Muscle layer of duodenum (tissue), 2 donors: ENCODE results near the gene TNFRSF1A.

ENCODE experiments used
- H3K27ac ChIP-seq: one replicate; pipeline ENCODE4 v1.7.0; 2013; ENCODE audit warnings: mild to moderate bottlenecking, low read length
- H3K27me3 ChIP-seq: one replicate; pipeline ENCODE4 v1.7.0; 2013; ENCODE audit warnings: low read depth, mild to moderate bottlenecking, control low read depth, low read length
- H3K36me3 ChIP-seq, 2 donors: one replicate each; pipeline ENCODE4 v1.7.0; 2013; ENCODE audit warnings: low read length in 2 of 2, control low read depth in 1 of 2, mild to moderate bottlenecking in 1 of 2; ENCODE audit not compliant: insufficient read depth in 2 of 2, control insufficient read depth in 1 of 2
- H3K4me1 ChIP-seq, 2 donors: one replicate each; pipeline ENCODE4 v1.7.0; 2013; ENCODE audit warnings: low read length in 2 of 2, mild to moderate bottlenecking in 2 of 2, control low read depth in 1 of 2, moderate library complexity in 1 of 2; ENCODE audit not compliant: insufficient read depth in 2 of 2, control insufficient read depth in 1 of 2
- H3K4me3 ChIP-seq, 2 donors: one replicate each; pipeline ENCODE4 v1.7.0; 2013; ENCODE audit warnings: low read length in 2 of 2, low read depth in 1 of 2, mild to moderate bottlenecking in 1 of 2
- H3K9me3 ChIP-seq, 2 donors: one replicate each; pipeline ENCODE4 v1.7.0; 2013; ENCODE audit warnings: low read length in 2 of 2, control low read depth in 1 of 2, mild to moderate bottlenecking in 1 of 2; ENCODE audit not compliant: control insufficient read depth in 1 of 2
- donor health status: healthy.

The TNFRSF1A gene

DNA sequence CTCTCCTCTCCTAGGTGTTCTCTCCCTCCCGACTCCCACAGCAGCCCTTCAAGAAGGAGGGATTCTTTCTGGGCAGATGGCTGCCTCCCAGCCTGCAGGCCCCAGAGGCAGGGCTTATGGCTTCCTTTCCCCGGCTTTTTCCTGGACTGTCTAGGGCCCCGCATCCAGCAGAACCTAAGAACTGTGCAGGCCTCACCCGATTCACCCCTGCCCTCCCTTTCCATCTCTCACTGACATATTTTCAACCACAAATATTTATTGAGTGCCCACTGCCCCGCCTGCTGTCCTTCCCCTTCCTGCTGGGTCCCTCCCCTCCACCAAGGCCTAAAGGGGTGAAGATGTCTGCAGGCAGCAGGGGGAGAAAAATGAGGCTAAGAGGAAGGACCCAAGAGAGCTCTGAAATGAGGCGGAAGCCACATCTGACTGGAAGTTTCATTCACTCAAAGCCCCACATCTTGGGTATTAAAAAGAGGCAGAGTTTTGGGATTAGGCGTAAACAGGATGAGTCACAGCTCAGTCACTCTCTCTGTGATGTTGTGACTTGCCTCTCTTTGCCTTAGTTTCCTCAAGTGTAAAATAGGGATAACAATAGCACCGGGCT is 30.6 kb upstream of the TNFRSF1A start:
- H3K4me3 ChIP-seq: peak overlapping the region in 1 of 2 donors; percentile 0
- H3K9me3 ChIP-seq: no peaks in the 10 kb centered on the region
- H3K27ac ChIP-seq: peak overlapping the region; percentile 58
- H3K36me3 ChIP-seq: no peaks in the 10 kb centered on the region
- peaks cover 12 to 25% of the 10 kb centered on the region in 2 donors for H3K4me1 ChIP-seq
- H3K27me3 ChIP-seq: no peaks in the 10 kb centered on the region

DNA sequence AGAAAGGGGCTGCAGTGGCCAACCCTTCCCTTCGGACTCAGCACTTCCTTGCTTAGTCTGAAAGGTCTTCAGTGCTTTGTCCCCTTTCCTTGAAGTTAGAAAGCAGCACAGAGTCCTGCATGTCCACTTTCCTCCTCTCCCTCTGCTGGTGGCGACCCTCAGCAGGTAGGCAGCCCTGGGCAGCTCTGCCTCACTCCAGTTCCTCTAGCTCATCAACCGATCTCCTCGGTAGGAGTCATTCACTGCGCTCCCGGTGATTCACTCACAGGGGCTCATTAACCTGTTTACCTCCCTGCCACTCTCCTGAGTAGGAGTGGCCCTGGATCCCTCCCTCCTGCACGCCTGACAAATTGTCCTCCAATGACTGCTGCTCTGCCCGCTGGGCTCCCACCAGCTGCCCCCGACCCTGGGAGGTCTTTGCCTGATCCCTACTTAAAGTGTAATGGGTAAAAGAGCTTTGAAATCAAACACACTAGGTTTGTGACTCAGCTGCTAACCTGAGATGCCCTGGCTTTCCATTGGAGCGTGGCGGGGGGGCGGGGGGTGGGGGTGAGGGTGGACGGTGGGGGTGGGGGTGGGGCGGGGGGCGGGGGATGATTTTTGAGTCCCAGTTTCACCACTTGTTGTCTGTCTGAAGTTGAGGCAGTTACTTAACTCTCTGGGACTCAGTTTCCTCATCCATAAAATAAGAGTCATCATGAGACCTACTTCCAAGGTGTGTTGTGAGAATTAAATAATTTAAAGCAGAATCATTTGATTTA is 29.3 kb upstream of the TNFRSF1A start:
- Histone ChIP-seq H3K4me1 (peaks cover 4 to 11% of the 10 kb centered on the region in 2 donors), H3K27me3 (no peaks in the 10 kb centered on the region), H3K9me3 (no peaks in the 10 kb centered on the region), H3K27ac (peak overlapping the region; percentile 49), H3K4me3 (no peak overlapping the region), H3K36me3 (no peaks in the 10 kb centered on the region)

DNA sequence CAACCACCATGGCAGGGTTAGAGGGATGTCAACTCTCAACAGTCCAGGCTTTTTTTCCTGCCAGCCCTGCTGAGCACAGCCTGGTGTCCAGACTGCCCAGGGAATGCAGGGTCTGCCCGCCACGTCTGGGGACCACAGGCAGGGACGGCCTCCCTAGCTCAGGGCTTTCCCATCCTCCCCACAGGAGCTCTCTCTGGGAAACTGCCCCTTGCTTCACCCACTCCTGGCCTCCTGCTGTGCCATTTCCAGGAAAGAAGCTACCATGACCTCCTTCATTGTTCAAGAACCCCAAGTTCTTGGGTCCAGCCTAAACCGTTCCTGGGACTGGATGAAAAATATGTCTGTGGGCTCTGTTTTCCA is 28.7 kb upstream of the TNFRSF1A start:
- Histone ChIP-seq H3K27ac (peak overlapping the region; percentile 49), H3K36me3 (no peaks in the 10 kb centered on the region), H3K4me3 (no peak overlapping the region), H3K9me3 (no peaks in the 10 kb centered on the region), H3K27me3 (no peaks in the 10 kb centered on the region), H3K4me1 (peaks cover 4 to 5% of the 10 kb centered on the region in 2 donors)

DNA sequence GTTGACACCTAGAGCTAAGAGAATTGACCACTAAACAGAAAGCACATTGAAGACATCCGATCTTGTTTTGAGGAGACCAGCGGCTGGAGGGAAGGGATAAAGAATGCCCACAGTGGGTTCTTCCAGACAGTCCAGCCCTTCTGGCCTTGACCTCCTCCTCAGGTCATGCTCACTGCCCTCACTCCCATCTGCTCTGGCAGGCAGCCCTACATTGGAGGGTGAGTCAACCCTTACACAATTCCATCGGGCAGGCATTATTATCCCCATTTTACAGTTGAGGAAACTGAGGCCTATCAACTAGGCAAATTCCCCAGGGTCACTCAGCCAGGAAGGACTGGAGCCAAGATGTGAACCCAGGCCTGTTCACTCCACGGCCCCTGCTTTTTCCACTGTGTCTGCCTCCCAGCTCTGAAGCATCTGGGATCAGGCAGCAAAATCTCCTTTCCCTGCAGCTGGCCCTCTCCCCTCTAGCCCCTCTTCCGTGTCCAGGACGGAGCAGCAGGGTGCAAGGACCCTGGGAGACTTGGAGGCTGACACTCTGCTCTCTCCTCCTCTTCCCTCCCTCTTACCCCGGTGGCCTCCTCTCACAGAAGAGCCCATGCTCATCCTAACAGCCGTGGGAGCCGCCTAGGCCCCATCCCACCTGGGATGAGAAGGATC is 28.2 kb upstream of the TNFRSF1A start:
- H3K4me3 ChIP-seq: no peak overlapping the region
- H3K27ac ChIP-seq: no peak overlapping the region

DNA sequence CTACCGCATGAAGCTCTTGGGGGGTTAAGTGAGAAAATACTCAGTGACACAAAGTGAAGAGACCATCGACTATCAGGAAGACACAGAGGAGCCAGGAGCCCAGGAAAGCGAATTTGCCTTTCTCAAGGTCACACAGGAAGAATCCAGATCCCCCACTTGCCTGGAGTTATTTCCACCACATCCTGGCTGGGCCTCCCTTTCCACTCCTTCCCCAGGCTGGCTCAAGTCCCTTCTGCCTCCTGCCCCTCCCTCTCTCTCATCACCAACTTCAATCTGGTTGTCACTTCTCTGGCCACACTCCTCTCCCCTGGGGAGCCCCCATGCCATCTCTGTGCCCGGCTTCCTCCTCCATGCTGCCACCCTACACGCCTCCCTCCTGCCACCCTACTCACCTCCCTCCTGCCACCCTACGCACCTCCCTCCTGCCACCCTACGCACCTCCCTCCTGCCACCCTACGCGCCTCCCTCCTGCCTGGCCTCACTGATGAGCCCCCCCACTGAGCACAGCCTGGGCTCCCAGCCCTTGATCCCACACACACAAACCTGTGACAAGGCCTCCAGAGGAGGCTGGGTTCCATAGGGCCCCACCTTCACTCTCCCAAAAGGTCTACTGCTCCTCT is 27.1 kb upstream of the TNFRSF1A start:
- Histone ChIP-seq H3K4me1 (peaks cover 4% of the 10 kb centered on the region in 2 donors), H3K27me3 (no peaks in the 10 kb centered on the region), H3K27ac (peak overlapping the region; percentile 9), H3K9me3 (no peaks in the 10 kb centered on the region), H3K36me3 (no peaks in the 10 kb centered on the region), H3K4me3 (no peak overlapping the region)

More for the DNA sequence above, 28.2 kb upstream of the TNFRSF1A start:
- no peaks in the 10 kb centered on the region for H3K9me3 ChIP-seq
- no peaks in the 10 kb centered on the region for H3K27me3 ChIP-seq
- H3K4me1 ChIP-seq: peaks cover 4% of the 10 kb centered on the region in 2 donors
- H3K36me3 ChIP-seq: no peaks in the 10 kb centered on the region

DNA sequence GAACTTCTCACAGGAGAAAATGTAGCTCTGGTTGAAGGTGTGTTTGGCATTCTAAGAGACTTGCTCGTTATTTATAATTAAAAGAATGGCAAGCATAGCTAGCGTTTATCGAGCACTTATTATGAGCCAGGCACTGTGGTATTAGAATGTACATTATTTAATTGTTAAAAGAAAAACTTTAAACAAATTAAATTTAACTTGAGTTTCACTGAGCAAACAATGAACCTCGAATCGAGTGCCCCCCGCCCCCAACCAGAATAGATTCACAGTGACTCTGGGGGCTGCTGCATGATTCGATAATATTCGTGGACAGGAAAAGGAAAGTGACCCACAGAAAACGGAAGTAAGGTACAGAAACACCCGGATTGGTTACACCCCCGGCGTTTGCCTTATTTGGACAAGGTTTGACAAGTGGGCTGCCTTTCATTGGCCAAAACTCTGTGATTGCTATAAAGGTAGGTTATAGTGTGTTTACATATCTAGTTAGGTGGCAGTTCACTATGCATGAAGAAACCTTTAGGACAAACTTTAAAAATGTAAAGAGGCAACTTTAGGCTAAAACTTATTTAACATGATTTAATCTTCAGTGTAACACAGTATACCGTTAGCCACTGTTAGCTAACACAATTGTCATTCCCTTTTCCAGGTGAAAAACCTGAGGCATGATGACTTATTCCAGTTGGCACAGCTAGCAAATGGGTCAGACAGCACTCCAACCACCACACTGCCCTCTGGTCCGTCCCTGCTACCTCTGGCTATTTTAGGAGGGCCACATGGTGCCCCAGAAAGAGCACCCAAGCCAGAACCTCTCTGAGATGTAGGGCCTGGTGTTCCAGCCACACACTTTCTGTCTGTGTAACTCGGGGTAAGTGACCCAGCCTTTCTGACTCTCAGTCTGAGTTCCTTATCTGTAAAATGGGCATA is 26.4 kb upstream of the TNFRSF1A start:
- H3K4me3 ChIP-seq: no peak overlapping the region
- no peaks in the 10 kb centered on the region for H3K9me3 ChIP-seq
- peak overlapping the region; percentile 9 for H3K27ac ChIP-seq
- no peaks in the 10 kb centered on the region for H3K36me3 ChIP-seq
- no peaks in the 10 kb centered on the region for H3K27me3 ChIP-seq
- peaks cover 4% of the 10 kb centered on the region in 2 donors for H3K4me1 ChIP-seq

DNA sequence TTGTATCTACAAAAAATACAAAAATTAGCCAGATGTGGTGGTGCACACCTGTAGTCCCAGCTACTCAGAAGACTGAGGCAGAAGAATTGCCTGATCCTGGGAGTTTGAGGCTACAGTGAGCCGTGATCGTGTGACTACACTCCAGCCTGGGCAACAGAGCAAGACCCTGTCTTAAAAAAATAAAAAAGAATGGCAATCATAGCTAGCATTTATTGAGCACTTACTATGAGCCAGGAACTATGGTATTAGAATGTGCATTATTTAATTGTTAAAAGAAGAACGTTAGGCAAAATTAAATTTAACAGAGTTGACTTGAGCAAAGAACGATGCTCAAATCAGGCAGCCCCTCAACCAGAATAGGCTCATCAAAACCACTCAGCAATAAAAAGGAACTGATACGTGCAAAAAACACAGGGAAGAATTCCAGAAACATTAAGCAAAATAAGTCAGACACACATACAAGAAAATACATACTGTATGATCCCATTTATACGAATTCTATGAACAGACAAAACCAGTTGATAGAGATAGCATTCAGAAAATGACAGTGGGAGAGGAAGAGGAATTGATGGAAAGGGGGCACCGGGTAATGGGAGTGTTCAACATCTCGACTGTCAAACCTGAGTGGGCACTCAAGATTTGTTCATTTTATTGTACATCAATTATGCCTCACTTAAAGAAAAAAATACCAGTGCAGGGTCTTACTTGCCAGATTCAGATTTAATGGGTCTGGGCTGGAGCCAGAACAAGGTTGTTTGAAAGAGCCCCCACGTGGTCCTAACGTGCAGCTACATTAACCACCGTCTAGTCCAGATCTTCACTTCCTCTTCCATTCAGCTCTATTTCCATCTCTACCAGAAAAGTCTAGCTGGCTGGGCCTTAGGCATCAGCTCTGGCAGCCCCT is 25.4 kb upstream of the TNFRSF1A start:
- Histone ChIP-seq H3K9me3 (no peaks in the 10 kb centered on the region), H3K4me1 (peaks cover 0 to 5% of the 10 kb centered on the region in 2 donors), H3K27me3 (no peaks in the 10 kb centered on the region), H3K36me3 (no peaks in the 10 kb centered on the region), H3K27ac (no peak overlapping the region), H3K4me3 (no peak overlapping the region)

DNA sequence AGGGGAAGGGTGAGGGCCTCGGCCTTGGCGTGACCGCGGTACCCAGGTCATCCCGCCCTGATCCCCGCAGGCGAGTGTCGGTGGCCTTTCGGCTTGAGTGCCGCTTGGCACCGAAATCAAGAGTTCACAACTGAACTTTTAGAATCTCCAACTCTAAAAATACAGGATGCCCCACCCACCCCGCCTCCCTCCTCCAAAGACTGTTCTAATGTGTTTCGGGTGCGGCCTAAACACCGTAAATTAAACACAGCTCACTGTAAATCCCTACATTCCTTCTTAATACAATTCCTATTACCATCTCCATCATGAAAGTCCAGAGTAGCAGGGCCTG is 22.1 kb upstream of the TNFRSF1A start:
- H3K27me3 ChIP-seq: no peaks in the 10 kb centered on the region
- H3K4me3 ChIP-seq: peak overlapping the region; percentile 67 to 76
- H3K4me1 ChIP-seq: peaks cover 0 to 13% of the 10 kb centered on the region in 2 donors
- H3K27ac ChIP-seq: peak overlapping the region; percentile 88
- no peaks in the 10 kb centered on the region for H3K9me3 ChIP-seq
- no peaks in the 10 kb centered on the region for H3K36me3 ChIP-seq

DNA sequence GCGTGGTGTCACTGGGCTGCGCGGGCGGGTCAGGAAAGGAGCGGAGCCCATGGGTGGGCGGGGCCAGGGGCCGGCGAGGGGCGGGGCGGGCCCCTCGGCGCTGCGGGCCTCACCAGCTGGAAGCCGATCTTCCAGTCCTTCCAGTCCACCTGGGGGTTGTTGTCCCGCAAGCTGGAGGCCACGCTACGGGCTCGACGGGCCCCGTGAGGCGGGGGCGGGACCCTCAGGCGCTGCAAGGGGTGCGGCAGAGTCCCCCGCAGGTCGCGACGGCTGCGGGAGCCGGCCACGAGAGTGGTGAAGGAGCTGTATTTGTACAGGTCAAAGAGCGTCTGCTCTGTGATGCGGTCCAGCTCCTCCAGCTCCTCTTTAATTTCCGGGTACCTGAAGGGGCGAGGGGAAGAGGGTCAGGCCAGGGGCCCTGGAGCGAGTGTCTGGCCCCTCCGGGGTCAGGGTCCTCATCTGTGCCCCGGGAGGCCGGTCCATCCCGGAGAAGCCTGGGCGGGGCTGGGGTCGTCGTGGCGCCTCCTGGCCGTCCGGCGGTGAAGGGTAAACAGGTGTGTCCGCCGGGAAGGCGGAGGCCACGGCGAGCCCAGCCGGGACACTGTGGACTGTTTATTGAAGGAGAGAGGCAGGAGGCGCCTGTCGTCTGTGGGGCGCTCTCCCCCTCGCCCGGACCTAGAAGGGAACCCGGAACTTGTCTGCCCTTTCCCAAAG is 21.6 kb upstream of the TNFRSF1A start:
- Histone ChIP-seq H3K27me3 (no peaks in the 10 kb centered on the region), H3K4me3 (peak overlapping the region; percentile 67 to 76), H3K27ac (peak overlapping the region; percentile 88), H3K36me3 (no peaks in the 10 kb centered on the region), H3K4me1 (peaks cover 0 to 13% of the 10 kb centered on the region in 2 donors), H3K9me3 (no peaks in the 10 kb centered on the region)

DNA sequence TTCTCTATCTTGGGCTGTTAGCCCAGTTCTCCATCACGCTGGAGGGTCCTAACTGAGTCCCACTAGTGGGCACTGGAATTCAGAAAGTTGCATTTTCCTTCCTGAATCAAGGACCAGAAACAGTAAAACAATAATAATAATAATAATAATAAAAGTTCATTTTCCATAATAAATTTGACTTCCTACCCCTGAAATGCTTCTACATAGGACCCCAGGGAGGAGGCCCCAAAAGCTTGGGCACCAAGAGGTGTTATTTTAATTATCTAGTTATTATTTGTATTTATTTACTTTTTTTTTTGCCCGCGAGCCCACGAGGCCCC is 21.1 kb upstream of the TNFRSF1A start:
- Histone ChIP-seq H3K36me3 (no peaks in the 10 kb centered on the region), H3K4me1 (peaks cover 0 to 13% of the 10 kb centered on the region in 2 donors), H3K27ac (peak overlapping the region; percentile 88), H3K4me3 (peak overlapping the region in 1 of 2 donors; percentile 76), H3K9me3 (no peaks in the 10 kb centered on the region), H3K27me3 (no peaks in the 10 kb centered on the region)
